Left hindlimb (tissue), 1 donor: ENCODE measurements around the gene TULP3.
A peak's percentile ranks its signal among the peaks of the same experiment; 100 is the strongest.

Experiments used
- DNase-seq: peaks from one replicate; pipeline ENCODE4 v3.0.0-alpha.2; 2018

Gene TULP3

GRCh38 chr12:2936301-2936700 lies 45.6 kb downstream of the TULP3 start:
- no peak for DNase-seq

GRCh38 chr12:2937500-2937899 lies 46.8 kb downstream of the TULP3 start:
- no peak for DNase-seq

DNA sequence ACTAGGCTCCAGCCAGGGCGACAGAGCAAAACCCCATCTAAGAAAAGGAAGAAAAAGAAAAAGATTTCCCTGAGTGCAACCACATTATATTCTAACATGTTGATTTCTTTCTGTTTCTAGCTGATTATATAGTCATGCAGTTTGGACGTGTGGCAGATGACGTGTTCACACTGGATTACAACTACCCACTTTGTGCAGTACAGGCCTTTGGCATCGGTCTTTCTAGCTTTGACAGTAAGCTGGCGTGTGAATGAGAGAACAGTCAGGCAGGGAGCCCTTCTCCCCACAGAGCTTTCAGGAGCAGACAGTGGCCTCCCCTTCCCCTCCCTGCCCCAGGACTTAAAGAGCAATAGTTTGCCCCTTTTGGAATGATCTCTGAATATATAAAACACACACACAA lies 48.5 kb downstream of the TULP3 start:
- DNase-seq, result no peak

DNA sequence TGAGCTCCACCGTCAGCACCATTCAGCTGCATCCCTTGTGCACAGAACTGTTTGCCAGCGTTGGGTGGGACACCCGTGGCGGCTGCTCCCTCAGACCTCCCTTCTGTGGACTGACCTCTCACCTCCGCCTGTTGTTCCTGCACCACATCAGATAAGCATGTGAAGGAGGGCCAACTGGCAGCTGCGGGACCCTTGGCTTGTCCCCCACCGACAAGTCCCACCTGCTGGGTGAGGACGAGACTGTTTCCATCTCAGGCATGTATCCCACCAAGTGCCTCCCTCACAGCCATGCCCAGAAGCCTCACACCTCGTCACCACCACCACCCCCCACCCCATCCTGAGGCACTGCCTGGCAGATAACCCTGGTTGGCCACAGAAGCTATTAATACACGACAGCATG lies 49.9 kb downstream of the TULP3 start:
- DNase-seq, result peak; percentile 31

DNA sequence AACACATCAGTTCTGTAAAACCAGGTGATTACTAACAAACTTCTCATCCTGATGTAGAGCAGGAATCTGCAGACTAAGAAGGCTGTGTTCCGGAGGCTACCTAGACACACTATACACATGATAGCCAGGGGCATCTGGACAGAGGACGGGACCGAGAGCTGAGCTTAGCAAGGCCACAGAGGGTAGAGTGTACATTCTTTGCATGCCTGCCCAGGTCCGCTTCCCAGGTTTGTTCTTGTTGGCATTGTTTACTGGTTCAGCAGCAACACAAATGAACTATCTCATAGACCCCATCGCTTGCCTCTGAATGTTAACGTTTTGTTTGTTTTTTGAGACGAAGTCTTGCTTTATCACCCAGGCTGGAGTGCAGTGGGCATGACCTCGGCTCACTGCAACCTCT lies 50.8 kb downstream of the TULP3 start:
- no peak for DNase-seq

GRCh38 chr12:2944401-2945047 lies 53.8 kb downstream of the TULP3 start:
- no peak for DNase-seq

DNA sequence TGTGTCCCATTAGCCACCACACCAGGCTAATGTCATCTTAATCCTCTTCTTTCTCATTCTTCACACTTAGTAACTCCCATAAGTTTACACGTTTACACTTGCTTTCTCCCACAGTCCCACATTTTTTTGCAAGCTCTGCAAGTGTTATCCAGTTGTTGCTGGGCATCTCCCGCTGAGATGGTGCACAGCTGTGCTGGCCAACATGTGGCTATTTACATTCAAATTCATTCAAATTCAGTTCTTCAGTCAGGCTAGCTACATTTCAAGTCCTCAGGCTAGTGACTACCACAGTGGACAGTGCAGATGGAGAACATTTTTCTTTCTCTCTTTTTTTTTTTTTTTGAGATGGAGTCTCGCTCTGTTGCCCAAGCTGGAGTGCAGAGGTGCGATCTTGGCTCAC lies 58.7 kb downstream of the TULP3 start:
- no peak for DNase-seq

DNA sequence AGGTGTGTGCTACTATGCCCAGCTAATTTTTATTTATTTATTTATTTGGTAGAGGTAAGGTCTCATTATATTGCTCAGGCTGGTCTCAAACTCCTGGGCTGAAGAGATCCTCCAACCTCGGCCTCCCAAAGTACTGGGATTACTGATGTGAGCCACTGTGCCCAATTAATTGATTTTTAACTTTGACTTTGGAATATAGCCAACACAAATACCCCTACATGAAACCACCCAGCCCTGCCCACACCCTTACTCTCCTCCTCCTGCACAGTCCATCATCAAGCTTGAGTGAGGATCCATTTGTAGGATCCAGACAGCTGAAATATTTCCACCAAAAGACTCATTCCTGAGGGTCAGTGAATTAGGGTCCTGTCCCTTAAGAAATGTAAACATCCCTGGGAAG lies 65.2 kb downstream of the TULP3 start:
- no peak for DNase-seq

- no peak for DNase-seq
These were observed 67.2 kb downstream of the TULP3 start for GRCh38 chr12:2957816-2958431.

- peak; percentile 71 for DNase-seq
These were observed 67.9 kb downstream of the TULP3 start for GRCh38 chr12:2958432-2959191.

DNA sequence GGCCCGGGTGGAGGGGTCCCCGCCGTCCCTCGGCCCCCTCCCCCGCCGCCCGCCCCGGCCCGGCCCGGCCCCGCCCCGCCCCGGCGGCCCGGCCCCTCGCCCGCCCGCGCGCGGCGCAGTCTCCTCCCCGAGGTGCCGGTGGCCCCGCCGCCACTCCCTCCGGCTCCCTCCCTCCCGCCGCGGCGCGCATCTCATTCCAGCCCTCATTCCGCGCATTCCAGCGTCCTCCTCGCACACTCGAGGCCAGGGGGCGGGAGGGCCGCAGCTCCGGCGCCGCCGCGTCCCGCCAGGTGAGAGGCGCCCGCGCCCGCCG lies 68.5 kb downstream of the TULP3 start, which contains the start of gene TEAD4:
TSS of gene TEAD4 (plus strand) at position 206 of the 313 bp plus-strand sequence.
- DNase-seq, result peak; percentile 81

- peak; percentile 66 for DNase-seq
These were observed 69.1 kb downstream of the TULP3 start for GRCh38 chr12:2959505-2960389.

DNA sequence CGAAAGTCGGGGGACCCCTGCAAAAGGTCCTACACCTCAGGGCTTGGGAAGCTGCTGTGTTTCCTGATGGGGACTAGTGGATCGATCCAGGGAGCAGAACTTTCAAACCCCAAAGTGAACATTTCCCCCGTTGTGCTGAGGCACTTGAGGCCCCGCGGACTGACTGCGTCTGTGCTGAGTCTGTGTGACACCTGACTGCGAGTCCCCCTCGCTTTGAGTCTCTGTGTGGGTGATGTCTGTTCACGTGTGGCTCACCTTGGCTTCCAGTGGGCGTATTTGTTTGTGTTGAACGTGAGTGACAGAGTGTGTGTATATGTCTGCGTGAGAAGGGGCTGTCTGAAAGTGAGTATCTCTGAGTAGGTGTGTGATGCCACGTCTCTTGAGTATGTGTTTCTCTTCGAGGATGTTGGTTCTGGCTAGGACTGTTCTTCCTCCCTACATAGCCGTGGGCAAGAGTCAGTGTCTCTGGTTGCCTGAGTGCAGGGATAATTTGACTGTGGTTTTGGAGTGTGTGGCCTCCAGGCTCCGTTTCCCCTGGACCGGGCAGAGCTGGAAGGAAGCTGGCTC lies 69.8 kb downstream of the TULP3 start:
- DNase-seq, result no peak

DNA sequence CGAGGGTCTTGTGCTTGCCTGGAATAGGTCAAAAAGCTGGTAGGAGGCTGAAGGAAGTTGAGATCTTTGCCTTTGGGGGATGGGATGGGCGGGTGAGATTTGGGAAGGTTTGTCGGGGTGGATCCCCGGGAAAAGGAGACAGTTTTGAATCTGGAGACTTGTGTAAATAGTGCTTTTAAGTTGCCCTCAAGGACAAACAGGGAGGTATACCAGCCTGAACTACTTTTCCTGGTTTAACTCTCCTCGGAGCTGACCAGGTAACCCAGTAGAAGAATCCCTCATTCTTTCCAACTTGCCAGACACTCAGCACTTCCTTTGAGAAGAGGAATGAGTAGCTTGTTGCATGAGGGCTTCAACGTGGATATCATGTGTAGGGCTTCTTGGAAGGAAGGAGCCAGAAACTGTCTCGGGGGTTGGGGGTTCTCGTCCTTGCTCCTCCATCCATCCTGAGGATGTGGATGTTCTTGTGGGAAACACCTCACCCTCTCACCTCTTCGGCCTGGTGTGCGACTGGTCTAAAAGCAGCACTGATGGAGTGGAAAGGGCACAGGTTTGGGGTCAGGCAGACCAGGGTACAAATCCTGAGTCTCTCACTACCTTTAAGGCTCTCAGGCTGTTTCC lies 70.4 kb downstream of the TULP3 start:
- no peak for DNase-seq

- DNase-seq, result no peak
These were observed 71.0 kb downstream of the TULP3 start for GRCh38 chr12:2961705-2962104.

DNA sequence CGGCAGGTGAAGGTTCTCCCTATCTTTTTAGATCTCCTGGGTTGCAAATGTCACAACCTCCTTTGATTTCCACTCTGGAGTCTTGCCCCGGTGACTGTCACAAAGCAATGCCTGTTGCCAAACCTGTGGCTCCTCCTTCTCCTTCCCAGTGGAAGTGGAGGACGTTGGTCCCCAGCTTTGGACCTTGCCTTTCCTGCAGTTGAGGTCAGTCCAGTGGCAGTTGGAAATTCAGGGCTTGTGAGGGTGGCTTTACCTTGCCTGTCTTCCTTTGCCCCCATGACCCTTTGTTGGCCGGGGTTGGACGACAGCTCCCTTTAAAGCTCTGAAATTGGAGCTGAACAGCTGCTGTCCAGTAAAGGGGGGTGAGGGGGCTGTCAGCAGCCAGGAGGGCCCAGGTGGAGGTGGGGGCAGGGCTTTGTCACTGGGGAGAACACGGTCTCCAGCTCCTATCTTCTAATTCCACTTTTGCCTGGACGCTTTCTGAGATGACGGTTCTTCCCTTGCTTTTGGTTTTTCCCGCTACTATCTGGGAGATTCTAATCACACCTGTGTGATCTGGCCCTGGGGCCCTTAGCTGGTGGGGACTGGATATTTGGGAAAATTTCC lies 72.6 kb downstream of the TULP3 start:
- DNase-seq, result no peak

- no peak for DNase-seq
These were observed 73.1 kb downstream of the TULP3 start for GRCh38 chr12:2963760-2964292.

DNA sequence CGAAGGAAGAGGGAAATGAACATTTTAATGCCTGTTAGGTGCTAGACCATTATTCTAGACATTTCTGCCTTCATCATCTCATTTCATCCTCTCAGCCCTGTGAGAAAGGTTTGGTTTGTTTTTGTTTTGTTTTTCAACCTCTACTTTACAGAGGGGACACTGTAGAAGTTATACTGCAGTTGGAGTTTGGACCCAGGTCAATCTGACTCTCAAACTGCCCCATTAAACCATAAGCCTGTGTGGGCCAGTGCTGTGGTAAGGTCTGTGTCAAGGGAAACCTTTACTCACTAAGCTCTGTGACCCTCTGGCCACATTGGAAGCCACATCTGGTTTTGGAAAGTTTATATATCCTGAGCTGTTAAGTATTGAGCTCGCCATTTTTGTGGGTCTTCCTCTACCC lies 77.0 kb downstream of the TULP3 start:
- no peak for DNase-seq

DNA sequence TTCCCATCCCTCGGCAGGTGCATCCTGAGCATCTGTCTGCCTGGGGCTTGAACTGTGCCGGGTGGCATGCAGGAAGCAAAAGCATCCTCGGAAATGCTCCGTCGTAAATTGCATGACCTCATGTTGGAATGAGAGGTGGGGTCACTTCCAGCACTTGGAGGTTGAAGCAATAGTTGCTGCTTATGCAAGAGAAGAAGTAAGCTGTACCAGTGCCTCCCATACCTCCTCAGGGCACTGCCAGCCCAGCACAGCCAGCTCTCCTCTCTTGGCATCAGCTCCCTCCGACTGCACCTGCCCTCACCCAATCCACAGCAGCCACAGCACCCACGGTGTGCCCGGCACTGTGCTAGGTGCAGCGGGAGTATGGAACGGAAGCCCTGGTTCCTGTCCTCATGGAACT lies 80.1 kb downstream of the TULP3 start:
- no peak for DNase-seq

- DNase-seq, result no peak
These were observed 82.9 kb downstream of the TULP3 start for GRCh38 chr12:2973566-2973965.

- peak; percentile 46 for DNase-seq
These were observed 83.9 kb downstream of the TULP3 start for GRCh38 chr12:2974560-2974971.

DNA sequence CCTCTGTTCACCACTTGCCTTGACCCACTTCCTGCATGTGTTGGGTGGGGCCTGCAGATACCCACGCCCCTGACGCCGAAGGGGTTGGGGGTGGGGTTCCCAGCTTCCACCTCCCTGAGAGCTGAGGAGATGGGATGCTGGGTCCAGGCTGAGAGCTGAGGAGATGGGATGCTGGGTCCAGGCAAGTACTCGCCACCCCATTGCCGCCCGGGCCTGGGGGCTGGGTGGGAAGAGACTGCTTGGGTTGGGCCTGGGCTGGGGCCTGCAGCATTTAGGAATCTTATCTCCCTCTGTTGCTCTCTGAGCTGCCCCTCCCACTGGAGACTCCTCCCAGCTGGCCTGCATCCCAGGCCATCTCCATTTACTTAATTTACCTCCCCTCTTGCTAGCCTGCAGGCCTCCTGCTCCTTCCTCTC lies 85.9 kb downstream of the TULP3 start:
- DNase-seq, result no peak
